ENCODE data around the gene TPO. TPM values are rescaled to one million over a fixed set of nuclear protein-coding genes. Genes with fewer than 3 reads are reported as not detected.
"Not testable (repeated sequence)": the region's sequence is repeated elsewhere in the genome, so short reads cannot be mapped to it uniquely, and the experiment has no call there.

TPO gene
- total RNA-seq, 1 experiment from 2014 or later: not detected

- H3K4me2 ChIP-seq: no peak overlapping the region
- POLR2A ChIA-PET (ENCODE audit: unreplicated experiment): no interaction called here
- BruUV-seq (replicated peaks): no TSS peak
- peaks cover 81% of the 10 kb centered on the region for H3K27me3 ChIP-seq (ENCODE audit: insufficient read depth, low read depth)
- H3K4me3 ChIP-seq: no peak overlapping the region
- CTCF ChIA-PET: no interaction called here
- H2AFZ ChIP-seq: no peak overlapping the region
- TF ChIP-seq CTCF (conservative IDR thresholded peaks at IDR 0.05) (no peak), EZH2 (IDR thresholded peaks at IDR 0.05; ENCODE audit: low read depth) (no peak)
- no peaks in the 10 kb centered on the region for H3K79me2 ChIP-seq (ENCODE audit: low read depth)
- H4K20me1 ChIP-seq (ENCODE audit: insufficient read depth): no peaks in the 10 kb centered on the region
- H3F3A ChIP-seq (ENCODE audit: insufficient read depth, low read depth): no peaks in the 10 kb centered on the region
- DNase-seq: no peak
- no peaks in the 10 kb centered on the region for H3K9me3 ChIP-seq (ENCODE audit: insufficient read depth, low read depth)
- H3K9me2 ChIP-seq (ENCODE audit: insufficient read depth): no peaks in the 10 kb centered on the region
- H3K27ac ChIP-seq: no peak overlapping the region
- no peaks in the 10 kb centered on the region for H3K36me3 ChIP-seq (ENCODE audit: low read depth)
- no peaks in the 10 kb centered on the region for H3K4me1 ChIP-seq (replicated peaks; ENCODE audit: insufficient read depth)
- intact Hi-C loops (cut with micrococcal nuclease; ENCODE audit: unreplicated experiment): no loop called here
Observed at GRCh38 chr2:1515986-1516797, 102.9 kb downstream of the TPO start.

- BruUV-seq (replicated peaks): no TSS peak
- no peaks in the 10 kb centered on the region for H3K4me1 ChIP-seq (replicated peaks; ENCODE audit: insufficient read depth)
- CTCF ChIA-PET: no interaction called here
- no peak for DNase-seq
- no peak overlapping the region for H3K4me2 ChIP-seq
- TF ChIP-seq EZH2 (IDR thresholded peaks at IDR 0.05; ENCODE audit: low read depth) (no peak), CTCF (conservative IDR thresholded peaks at IDR 0.05) (no peak)
- no peaks in the 10 kb centered on the region for H3K9me3 ChIP-seq (ENCODE audit: insufficient read depth, low read depth)
- no peaks in the 10 kb centered on the region for H3F3A ChIP-seq (ENCODE audit: insufficient read depth, low read depth)
- H3K4me3 ChIP-seq: no peak overlapping the region
- H3K27me3 ChIP-seq (ENCODE audit: insufficient read depth, low read depth): peaks cover 78% of the 10 kb centered on the region
- no peak overlapping the region for H3K27ac ChIP-seq
- H3K36me3 ChIP-seq (ENCODE audit: low read depth): no peaks in the 10 kb centered on the region
- no peaks in the 10 kb centered on the region for H4K20me1 ChIP-seq (ENCODE audit: insufficient read depth)
- no peaks in the 10 kb centered on the region for H3K79me2 ChIP-seq (ENCODE audit: low read depth)
- POLR2A ChIA-PET (ENCODE audit: unreplicated experiment): no interaction called here
- no peak overlapping the region for H2AFZ ChIP-seq
- H3K9me2 ChIP-seq (ENCODE audit: insufficient read depth): no peaks in the 10 kb centered on the region
- intact Hi-C loops (cut with micrococcal nuclease; ENCODE audit: unreplicated experiment): no loop called here
Observed at GRCh38 chr2:1516798-1517060, 103.5 kb downstream of the TPO start.

- DNase-seq; CTCF ChIA-PET; H3K36me3 ChIP-seq (ENCODE audit: low read depth); H3F3A ChIP-seq (ENCODE audit: insufficient read depth, low read depth); intact Hi-C loops (cut with micrococcal nuclease; ENCODE audit: unreplicated experiment); H3K4me3 ChIP-seq; H3K4me2 ChIP-seq; H2AFZ ChIP-seq; POLR2A ChIA-PET (ENCODE audit: unreplicated experiment); H3K27ac ChIP-seq; BruUV-seq (replicated peaks); H3K9me3 ChIP-seq (ENCODE audit: insufficient read depth, low read depth); H3K4me1 ChIP-seq (replicated peaks; ENCODE audit: insufficient read depth); H3K9me2 ChIP-seq (ENCODE audit: insufficient read depth); H4K20me1 ChIP-seq (ENCODE audit: insufficient read depth); H3K79me2 ChIP-seq (ENCODE audit: low read depth): not testable (repeated sequence)
- H3K27me3 ChIP-seq (ENCODE audit: insufficient read depth, low read depth): peaks cover 72% of the 10 kb centered on the region
Observed at GRCh38 chr2:1517291-1517690, 104.0 kb downstream of the TPO start.

GRCh38 chr2:1517786-1518185 is 104.5 kb downstream of the TPO start:
- intact Hi-C loops (cut with micrococcal nuclease; ENCODE audit: unreplicated experiment): no loop called here
- H3K79me2 ChIP-seq (ENCODE audit: low read depth): no peaks in the 10 kb centered on the region
- H2AFZ ChIP-seq: no peak overlapping the region
- H3K36me3 ChIP-seq (ENCODE audit: low read depth): no peaks in the 10 kb centered on the region
- H3K9me3 ChIP-seq (ENCODE audit: insufficient read depth, low read depth): no peaks in the 10 kb centered on the region
- no peaks in the 10 kb centered on the region for H3K4me1 ChIP-seq (replicated peaks; ENCODE audit: insufficient read depth)
- no peak for DNase-seq
- H3K27ac ChIP-seq: no peak overlapping the region
- no TSS peak for BruUV-seq (replicated peaks)
- H3K9me2 ChIP-seq (ENCODE audit: insufficient read depth): no peaks in the 10 kb centered on the region
- TF ChIP-seq CTCF (conservative IDR thresholded peaks at IDR 0.05) (no peak), EZH2 (IDR thresholded peaks at IDR 0.05; ENCODE audit: low read depth) (no peak)
- CTCF ChIA-PET: no interaction called here
- H3K4me3 ChIP-seq: no peak overlapping the region
- POLR2A ChIA-PET (ENCODE audit: unreplicated experiment): no interaction called here
- no peaks in the 10 kb centered on the region for H3F3A ChIP-seq (ENCODE audit: insufficient read depth, low read depth)
- H3K4me2 ChIP-seq: no peak overlapping the region
- peaks cover 67% of the 10 kb centered on the region for H3K27me3 ChIP-seq (ENCODE audit: insufficient read depth, low read depth)
- no peaks in the 10 kb centered on the region for H4K20me1 ChIP-seq (ENCODE audit: insufficient read depth)
